Endothelial cell of umbilical vein (primary cell): ENCODE data around the gene AADAT. TPM values are rescaled to one million over a fixed set of nuclear protein-coding genes. Genes with fewer than 3 reads are reported as not detected.

ENCODE experiments used
- BruUV-seq: library from RNA; stranded (reverse); fragments of 400-500 nt; replicated peaks from 2 replicates; lab custom pipeline; 2021; lab: Mats Ljungman, UMichigan
- CTCF ChIA-PET: fragments of 300-600, 350-600 bp; sonication (Branson Sonifier 250); formaldehyde crosslinking; loops from one replicate; lab custom pipeline; 2021; ENCODE audit warnings: antibody characterized with exemption, inconsistent platforms; lab: Charles Lee
- POLR2A ChIA-PET: fragments of 300-600, 350-600 bp; sonication (Branson Sonifier 250); formaldehyde crosslinking; loops from one replicate; lab custom pipeline; 2021; ENCODE audit warnings: antibody characterized with exemption, inconsistent platforms; lab: Charles Lee
- DNase-seq: peaks from one replicate; pipeline ENCODE4 v3.0.0-alpha.2; 2011; ENCODE audit warnings: low read depth, low spot score
- FAIRE-seq: peaks from 2 replicates; lab custom pipeline; 2011; peaks lifted over from hg19 to GRCh38; lab: Jason Lieb, UNC
- H2AFZ ChIP-seq: 2 replicates; pipeline ENCODE4 v1.6.0; 2012; ENCODE audit warnings: low read depth, low read length, control low read depth, inconsistent platforms
- H3K27ac ChIP-seq: 2 replicates; pipeline ENCODE4 v1.5.1; 2011; ENCODE audit warnings: low read depth, mild to moderate bottlenecking, control low read depth, low read length, moderate library complexity; ENCODE audit not compliant: insufficient read depth
- H3K27me3 ChIP-seq, 2 experiments: 2 replicates each; pipeline versions ENCODE4 v1.6.0 to v1.6.1; 2011; ENCODE audit warnings: low read length in 2 of 2, mixed read lengths in 1 of 2; ENCODE audit not compliant: control insufficient read depth in 2 of 2, insufficient read depth in 2 of 2
- H3K36me3 ChIP-seq, 2 experiments: 2 replicates in 1 of 2; 3 replicates in 1 of 2; pipeline ENCODE4 v1.5.1; 2011; ENCODE audit warnings: low read length in 2 of 2, mild to moderate bottlenecking in 1 of 2, moderate library complexity in 1 of 2; ENCODE audit not compliant: control insufficient read depth in 2 of 2, insufficient read depth in 2 of 2; ENCODE audit errors: extremely low read depth in 1 of 2
- H3K4me1 ChIP-seq: 3 replicates; pipeline ENCODE4 v1.5.1; 2011; ENCODE audit warnings: mild to moderate bottlenecking, low read length; ENCODE audit not compliant: control insufficient read depth, insufficient read depth; ENCODE audit errors: extremely low read depth
- H3K4me2 ChIP-seq: 2 replicates; pipeline ENCODE4 v1.6.1; 2011; ENCODE audit warnings: low read length, control low read depth, mixed read lengths; ENCODE audit not compliant: insufficient read depth
- H3K4me3 ChIP-seq, 3 experiments: fragments of 200-600 bp in 1 of 3; sonication (generic), shearing (Covaris generic) in 1 of 3; replicated peaks in 1 of 3; 2 replicates each; pipeline ENCODE4 v1.5.1; 2011 to 2016; ENCODE audit warnings: control low read depth in 3 of 3, low read length in 3 of 3, mild to moderate bottlenecking in 2 of 3, inconsistent platforms in 1 of 3, low read depth in 1 of 3, moderate library complexity in 1 of 3; ENCODE audit not compliant: insufficient read depth in 1 of 3
- H3K79me2 ChIP-seq: 2 replicates; pipeline ENCODE4 v1.6.0; 2012; ENCODE audit warnings: low read length, inconsistent platforms; ENCODE audit not compliant: control insufficient read depth, insufficient read depth
- H3K9ac ChIP-seq: replicated peaks from 2 replicates; pipeline ENCODE3; 2011; ENCODE audit warnings: low read length, control low read depth; ENCODE audit not compliant: insufficient read depth; ENCODE audit errors: extremely low read depth
- H3K9me1 ChIP-seq: replicated peaks from 3 replicates; pipeline ENCODE4 v1.6.0; 2011; ENCODE audit warnings: mild to moderate bottlenecking, low read length; ENCODE audit not compliant: control insufficient read depth, insufficient read depth; ENCODE audit errors: extremely low read depth
- H3K9me3 ChIP-seq: replicated peaks from 2 replicates; pipeline ENCODE4 v1.5.1; 2012; ENCODE audit warnings: low read length, inconsistent platforms; ENCODE audit not compliant: control insufficient read depth, insufficient read depth
- H4K20me1 ChIP-seq: replicated peaks from 2 replicates; pipeline ENCODE3; 2011; ENCODE audit warnings: mild to moderate bottlenecking, low read length; ENCODE audit not compliant: control insufficient read depth, insufficient read depth; ENCODE audit errors: extremely low read depth
- EZH2 ChIP-seq: IDR thresholded peaks from 2 replicates; pipeline ENCODE4 v1.6.1; 2012; ENCODE audit warnings: borderline replicate concordance, low read depth, mild to moderate bottlenecking, moderate library complexity, low read length, inconsistent platforms; ENCODE audit not compliant: severe bottlenecking
- MYC ChIP-seq: IDR thresholded peaks from one replicate; pipeline ENCODE4 v1.6.1; 2011; ENCODE audit warnings: mild to moderate bottlenecking, low read depth, low read length
- POLR2A ChIP-seq: IDR thresholded peaks from 2 replicates; pipeline ENCODE4 v1.6.1; 2012; ENCODE audit warnings: low read depth, mild to moderate bottlenecking, control low read depth, low read length
- POLR2AphosphoS5 ChIP-seq: IDR thresholded peaks from 2 replicates; pipeline ENCODE4 v1.6.1; 2012; ENCODE audit warnings: low read depth, mild to moderate bottlenecking, control low read depth, low read length, moderate library complexity; ENCODE audit not compliant: insufficient read depth
- dilution Hi-C: fragments of 300-500 bp; cut with MboI; formaldehyde crosslinking; loops from one replicate; pipeline ENCODE4 v1.15.0; 2019; ENCODE audit warnings: low sequenced_read_pairs; ENCODE audit not compliant: extremely low pct_ligation_motif_present
- intact Hi-C: fragments of 100-400 bp; cut with micrococcal nuclease; formaldehyde crosslinking; loops from one replicate; pipeline ENCODE4 v1.10.0; 2022
- polyA plus RNA-seq, 4 experiments: library from polyadenylated mRNA; depleted of rRNA in 3 of 4; stranded (reverse) in 3 of 4; unstranded in 1 of 4; fragments of >200 nt; gene quantifications; 2 replicates each; pipeline versions ENCODE4 v1.2.1 to v1.2.3, GENCODE V29; 2011 to 2012; ENCODE audit warnings: missing spikeins in 1 of 4
- total RNA-seq: library from RNA; stranded (reverse); gene quantifications from 2 replicates; pipeline ENCODE4 v1.2.3, GENCODE V29; 2021

The AADAT gene
- total and polyA plus RNA-seq, 2 donors (not counting 3 experiments of a cell fraction or from before 2014, with no cell fraction given): 1.8 to 2.5 TPM

GRCh38 chr4:170089274-170089667 is 485 bp downstream of the AADAT start:
- TF ChIP-seq POLR2AphosphoS5: no peak
- H3K36me3 ChIP-seq: no peaks in the 10 kb centered on the region
- no peak overlapping the region for H3K27ac ChIP-seq
- H3K79me2 ChIP-seq: no peaks in the 10 kb centered on the region
- H3K4me3 ChIP-seq: peak overlapping the region; percentile 3 to 68 (median 44)
- ChIA-PET POLR2A (no interaction called here), CTCF (interaction anchor here (3.0 kb wide), 1 partner anchor 279 kb away, joined by 19 read pairs; no protein-coding TSS in a partner anchor)
- BruUV-seq: no TSS peak
- intact Hi-C loops (loop anchor here (5.0 kb wide), 1 partner anchor 297 kb away; no protein-coding TSS in a partner anchor), dilution Hi-C loops (no loop called here)
- peak; percentile 44 for DNase-seq
- peaks cover 3% of the 10 kb centered on the region for H3K4me1 ChIP-seq
- H2AFZ ChIP-seq: peak overlapping the region; percentile 86
- H3K9me1 ChIP-seq: no peaks in the 10 kb centered on the region
- peak; percentile 44 for FAIRE-seq
- H3K4me2 ChIP-seq: peak overlapping the region; percentile 66
- H3K27me3 ChIP-seq: no peaks in the 10 kb centered on the region
- peak overlapping the region; percentile 58 for H3K9ac ChIP-seq
- H3K9me3 ChIP-seq: no peaks in the 10 kb centered on the region
- no peaks in the 10 kb centered on the region for H4K20me1 ChIP-seq

- no peak overlapping the region for H3K27ac ChIP-seq
- H3K4me3 ChIP-seq: no peak overlapping the region
- no peaks in the 10 kb centered on the region for H3K9me3 ChIP-seq
- H3K9me1 ChIP-seq: no peaks in the 10 kb centered on the region
- TF ChIP-seq EZH2 (no peak), POLR2AphosphoS5 (no peak), MYC (no peak), POLR2A (no peak)
- H3K4me2 ChIP-seq: peak overlapping the region; percentile 66
- H3K9ac ChIP-seq: no peak overlapping the region
- no TSS peak for BruUV-seq
- POLR2A ChIA-PET: no interaction called here
- H3K27me3 ChIP-seq: no peaks in the 10 kb centered on the region
- dilution Hi-C loops (no loop called here), intact Hi-C loops (loop anchor here (5.0 kb wide), 1 partner anchor 296 kb away; no protein-coding TSS in a partner anchor)
- DNase-seq (no peak), FAIRE-seq (no peak)
- peaks cover 3% of the 10 kb centered on the region for H3K4me1 ChIP-seq
- no peaks in the 10 kb centered on the region for H3K79me2 ChIP-seq
- H3K36me3 ChIP-seq: no peaks in the 10 kb centered on the region
- H2AFZ ChIP-seq: no peak overlapping the region
- CTCF ChIA-PET: interaction anchor here (3.0 kb wide), 1 partner anchor 278 kb away, joined by 19 read pairs; no protein-coding TSS in a partner anchor
- no peaks in the 10 kb centered on the region for H4K20me1 ChIP-seq
Measured at GRCh38 chr4:170088716-170089115, 1.0 kb downstream of the AADAT start.
